ENCODE data around the gene MAPKAPK3. TPM values are rescaled to one million over a fixed set of nuclear protein-coding genes. Genes with fewer than 3 reads are reported as not detected.
A peak's percentile ranks its signal among the peaks of the same experiment; 100 is the strongest.

MAPKAPK3 gene
- total RNA-seq, 1 experiment from 2014 or later = 40.1 TPM

DNA sequence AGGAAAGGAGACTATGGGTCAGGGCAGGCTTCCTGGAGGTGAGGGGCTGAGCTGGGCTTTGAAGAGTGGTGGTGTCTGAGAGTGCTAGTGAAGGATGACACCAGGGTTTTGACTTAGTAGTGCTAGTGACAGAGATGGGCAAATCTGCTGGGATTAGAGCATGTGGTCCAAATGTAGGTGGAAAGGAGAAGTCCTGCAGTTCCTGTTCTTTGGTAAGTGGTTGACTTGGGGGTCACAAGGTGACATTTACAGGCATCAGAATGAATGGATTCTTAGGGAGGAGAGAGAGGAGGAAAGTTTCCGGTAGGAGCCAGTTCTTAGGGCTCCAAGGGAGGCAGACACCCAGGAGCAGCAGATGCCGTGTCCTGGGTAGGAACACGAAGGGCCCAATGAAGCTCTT lies 57.0 kb downstream of the MAPKAPK3 start:
- DNase-seq = no peak
- H3K4me3 ChIP-seq (ENCODE audit: low read depth, low read length) = no peak overlapping the region
- POLR2A ChIA-PET = no interaction called here
- no TSS peak for BruUV-seq (replicated peaks)
- Mint-ChIP-seq H3K27me3 (ENCODE audit: insufficient read depth, unreplicated experiment) (peaks cover 36% of the 10 kb centered on the region), H3K36me3 (ENCODE audit: insufficient read depth, unreplicated experiment) (no peaks in the 10 kb centered on the region), H3K9me3 (ENCODE audit: unreplicated experiment) (no peaks in the 10 kb centered on the region), H3K4me3 (ENCODE audit: unreplicated experiment) (peak overlapping the region; percentile 71), H3K27ac (ENCODE audit: unreplicated experiment) (no peak overlapping the region), H3K4me1 (ENCODE audit: low read depth, unreplicated experiment) (peaks cover 6% of the 10 kb centered on the region)
- intact Hi-C loops (cut with micrococcal nuclease; ENCODE audit: unreplicated experiment) = no loop called here
- no peaks in the 10 kb centered on the region for H3K36me3 ChIP-seq (ENCODE audit: control insufficient read depth, insufficient read depth, low read length)
- no peaks in the 10 kb centered on the region for H3K4me1 ChIP-seq
- CTCF ChIA-PET = no interaction called here
- no peaks in the 10 kb centered on the region for H3K9me3 ChIP-seq
- TF ChIP-seq, protein P1, sequence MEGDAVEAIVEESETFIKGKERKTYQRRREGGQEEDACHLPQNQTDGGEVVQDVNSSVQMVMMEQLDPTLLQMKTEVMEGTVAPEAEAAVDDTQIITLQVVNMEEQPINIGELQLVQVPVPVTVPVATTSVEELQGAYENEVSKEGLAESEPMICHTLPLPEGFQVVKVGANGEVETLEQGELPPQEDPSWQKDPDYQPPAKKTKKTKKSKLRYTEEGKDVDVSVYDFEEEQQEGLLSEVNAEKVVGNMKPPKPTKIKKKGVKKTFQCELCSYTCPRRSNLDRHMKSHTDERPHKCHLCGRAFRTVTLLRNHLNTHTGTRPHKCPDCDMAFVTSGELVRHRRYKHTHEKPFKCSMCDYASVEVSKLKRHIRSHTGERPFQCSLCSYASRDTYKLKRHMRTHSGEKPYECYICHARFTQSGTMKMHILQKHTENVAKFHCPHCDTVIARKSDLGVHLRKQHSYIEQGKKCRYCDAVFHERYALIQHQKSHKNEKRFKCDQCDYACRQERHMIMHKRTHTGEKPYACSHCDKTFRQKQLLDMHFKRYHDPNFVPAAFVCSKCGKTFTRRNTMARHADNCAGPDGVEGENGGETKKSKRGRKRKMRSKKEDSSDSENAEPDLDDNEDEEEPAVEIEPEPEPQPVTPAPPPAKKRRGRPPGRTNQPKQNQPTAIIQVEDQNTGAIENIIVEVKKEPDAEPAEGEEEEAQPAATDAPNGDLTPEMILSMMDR (IDR thresholded peaks at IDR 0.05; ENCODE audit: insufficient read depth in 1 of 2, low read depth in 1 of 2, low read length in 1 of 2, severe bottlenecking in 1 of 2, unreplicated experiment in 1 of 2) = no peak
- H3K27me3 ChIP-seq (replicated peaks; ENCODE audit: control insufficient read depth, insufficient read depth, low read length) = peaks cover 11% of the 10 kb centered on the region

- BruUV-seq (replicated peaks) = no TSS peak
- Histone ChIP-seq H3K9me3 (no peaks in the 10 kb centered on the region), H3K4me3 (ENCODE audit: low read depth, low read length) (peak within 1 kb of the TSS; percentile 30), H3K36me3 (ENCODE audit: control insufficient read depth, insufficient read depth, low read length) (no peaks in the 10 kb centered on the region), H3K4me1 (no peaks in the 10 kb centered on the region), H3K27me3 (replicated peaks; ENCODE audit: control insufficient read depth, insufficient read depth, low read length) (peaks cover 11% of the 10 kb centered on the region)
- H3K27ac Mint-ChIP-seq (ENCODE audit: unreplicated experiment) = no peak within 1 kb of the TSS
- no peaks in the 10 kb centered on the region for H3K9me3 Mint-ChIP-seq (ENCODE audit: unreplicated experiment)
- DNase-seq = peak in 1 of 2 experiments; percentile 57
- CTCF ChIA-PET = no interaction called here
- H3K4me1 Mint-ChIP-seq (ENCODE audit: low read depth, unreplicated experiment) = peaks cover 6% of the 10 kb centered on the region
- no peaks in the 10 kb centered on the region for H3K36me3 Mint-ChIP-seq (ENCODE audit: insufficient read depth, unreplicated experiment)
- peaks cover 36% of the 10 kb centered on the region for H3K27me3 Mint-ChIP-seq (ENCODE audit: insufficient read depth, unreplicated experiment)
- POLR2A ChIA-PET = no interaction called here
- peak within 1 kb of the TSS; percentile 71 for H3K4me3 Mint-ChIP-seq (ENCODE audit: unreplicated experiment)
- intact Hi-C loops (cut with micrococcal nuclease; ENCODE audit: unreplicated experiment) = no loop called here
- TF ChIP-seq, protein P1 (IDR thresholded peaks at IDR 0.05; ENCODE audit: insufficient read depth in 1 of 2, low read depth in 1 of 2, low read length in 1 of 2, severe bottlenecking in 1 of 2, unreplicated experiment in 1 of 2) = no peak
Measured at GRCh38 chr3:50674349-50675178, 57.6 kb downstream of the MAPKAPK3 start, which contains the start of gene DOCK3. Gene DOCK3, plus strand, starts transcription at chr3:50674927. Its CDS starts 337 bp downstream, at chr3:50675264.

GRCh38 chr3:50675179-50676030 lies 58.5 kb downstream of the MAPKAPK3 start:
- peak in 1 of 2 experiments; percentile 56 for DNase-seq
- BruUV-seq (replicated peaks) = no TSS peak
- no peaks in the 10 kb centered on the region for H3K36me3 ChIP-seq (ENCODE audit: control insufficient read depth, insufficient read depth, low read length)
- H3K4me1 ChIP-seq = no peaks in the 10 kb centered on the region
- no peak overlapping the region for H3K27ac Mint-ChIP-seq (ENCODE audit: unreplicated experiment)
- ChIA-PET POLR2A (interaction anchor here (0.6 kb wide), 1 partner anchor 37 kb away, joined by 4 read pairs; no protein-coding TSS in a partner anchor), CTCF (no interaction called here)
- H3K4me3 ChIP-seq (ENCODE audit: low read depth, low read length) = peak overlapping the region; percentile 30
- H3K4me1 Mint-ChIP-seq (ENCODE audit: low read depth, unreplicated experiment) = peaks cover 6% of the 10 kb centered on the region
- intact Hi-C loops (cut with micrococcal nuclease; ENCODE audit: unreplicated experiment) = no loop called here
- no peaks in the 10 kb centered on the region for H3K9me3 Mint-ChIP-seq (ENCODE audit: unreplicated experiment)
- H3K4me3 Mint-ChIP-seq (ENCODE audit: unreplicated experiment) = peak overlapping the region; percentile 71
- peaks cover 11% of the 10 kb centered on the region for H3K27me3 ChIP-seq (replicated peaks; ENCODE audit: control insufficient read depth, insufficient read depth, low read length)
- no peaks in the 10 kb centered on the region for H3K36me3 Mint-ChIP-seq (ENCODE audit: insufficient read depth, unreplicated experiment)
- TF ChIP-seq, protein P1 (IDR thresholded peaks at IDR 0.05; ENCODE audit: insufficient read depth in 1 of 2, low read depth in 1 of 2, low read length in 1 of 2, severe bottlenecking in 1 of 2, unreplicated experiment in 1 of 2) = peak in 1 of 2 experiments; percentile 53
- peaks cover 34% of the 10 kb centered on the region for H3K27me3 Mint-ChIP-seq (ENCODE audit: insufficient read depth, unreplicated experiment)
- H3K9me3 ChIP-seq = no peaks in the 10 kb centered on the region

Data from Caco-2 (cell line).